Measurements from ENCODE around the gene STAT3. TPM values are rescaled to one million over a fixed set of nuclear protein-coding genes. Genes with fewer than 3 reads are reported as not detected.

Gene STAT3
- polyA plus RNA-seq, 2 of the 4 experiments (the other 2 are of a cell fraction) = 72.8 to 97.8 TPM

GRCh38 chr17:42359133-42359532 is 29.1 kb downstream of the STAT3 start:
- DNase-seq (ENCODE audit: low read depth in 1 of 2, low spot score in 1 of 2) (no peak), FAIRE-seq (no peak), ATAC-seq (no peak)
- no peak overlapping the region for H3K27ac ChIP-seq
- ChIA-PET POLR2A (no interaction called here), CTCF (interaction anchor here (0.8 to 2.4 kb wide), 12 partner anchors 11 to 168 kb away, joined by 3 to 15 read pairs (median 4); no protein-coding TSS in a partner anchor)
- WGBS (ENCODE audit: missing lambda C conversion rate) = 92% methylated on average over 7 of the region's 7 CpGs
- H3K9me3 ChIP-seq = no peaks in the 10 kb centered on the region
- TF ChIP-seq EHMT2 (IDR thresholded peaks at IDR 0.05; ENCODE audit: low read depth) = no peak
- TF ChIP-seq, protein P1, sequence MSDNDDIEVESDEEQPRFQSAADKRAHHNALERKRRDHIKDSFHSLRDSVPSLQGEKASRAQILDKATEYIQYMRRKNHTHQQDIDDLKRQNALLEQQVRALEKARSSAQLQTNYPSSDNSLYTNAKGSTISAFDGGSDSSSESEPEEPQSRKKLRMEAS (IDR thresholded peaks at IDR 0.05) = no peak
- no peak for TF ChIP-seq RFX5 (IDR thresholded peaks at IDR 0.05)
- no peak for TF ChIP-seq FOSL2 (IDR thresholded peaks at IDR 0.05)
- TF ChIP-seq FOSL2 (CRISPR knock-in tag; IDR thresholded peaks at IDR 0.05) = no peak
- TF ChIP-seq, protein P2, sequence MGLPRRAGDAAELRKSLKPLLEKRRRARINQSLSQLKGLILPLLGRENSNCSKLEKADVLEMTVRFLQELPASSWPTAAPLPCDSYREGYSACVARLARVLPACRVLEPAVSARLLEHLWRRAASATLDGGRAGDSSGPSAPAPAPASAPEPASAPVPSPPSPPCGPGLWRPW (IDR thresholded peaks at IDR 0.05) = no peak
- TF ChIP-seq ZFP36 (IDR thresholded peaks at IDR 0.05; ENCODE audit: borderline replicate concordance, partially characterized antibody) = no peak
- no peak for TF ChIP-seq USF2 (IDR thresholded peaks at IDR 0.05)
- TF ChIP-seq NFE2L2 (conservative IDR thresholded peaks at IDR 0.05; ENCODE audit: low read length) = no peak
- TF ChIP-seq CHD4 (IDR thresholded peaks at IDR 0.05; ENCODE audit: borderline replicate concordance) = no peak
- no peak for TF ChIP-seq NR3C1 (IDR thresholded peaks at IDR 0.05)
- TF ChIP-seq, protein P3, sequence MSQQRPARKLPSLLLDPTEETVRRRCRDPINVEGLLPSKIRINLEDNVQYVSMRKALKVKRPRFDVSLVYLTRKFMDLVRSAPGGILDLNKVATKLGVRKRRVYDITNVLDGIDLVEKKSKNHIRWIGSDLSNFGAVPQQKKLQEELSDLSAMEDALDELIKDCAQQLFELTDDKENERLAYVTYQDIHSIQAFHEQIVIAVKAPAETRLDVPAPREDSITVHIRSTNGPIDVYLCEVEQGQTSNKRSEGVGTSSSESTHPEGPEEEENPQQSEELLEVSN (IDR thresholded peaks at IDR 0.05; ENCODE audit: borderline replicate concordance, low read depth) = no peak
- TF ChIP-seq PHF8 (IDR thresholded peaks at IDR 0.05; ENCODE audit: borderline replicate concordance, low read depth) = no peak
- no peak for TF ChIP-seq TP53 (CRISPR knock-in tag; IDR thresholded peaks at IDR 0.05)
- no peak for TF ChIP-seq POLR2A (IDR thresholded peaks at IDR 0.05; ENCODE audit: low read length)
- TF ChIP-seq KDM5A (IDR thresholded peaks at IDR 0.05) = no peak
- TF ChIP-seq ESRRA (IDR thresholded peaks at IDR 0.05; ENCODE audit: borderline replicate concordance, low read length) = no peak
- no peak for TF ChIP-seq KDM1A (IDR thresholded peaks at IDR 0.05; ENCODE audit: low read depth)
- H3K4me2 ChIP-seq = no peak overlapping the region
- no peak overlapping the region for H3K4me3 ChIP-seq
- peaks cover 47% of the 10 kb centered on the region for H3K4me1 ChIP-seq

GRCh38 chr17:42358434-42358833 is 29.8 kb downstream of the STAT3 start:
- ChIA-PET CTCF (interaction anchor here (0.8 to 2.4 kb wide), 16 partner anchors 9 to 169 kb away, joined by 3 to 15 read pairs (median 4); partner anchors contain the start of gene STAT3), POLR2A (no interaction called here)
- WGBS (ENCODE audit: missing lambda C conversion rate) = 94% methylated on average over 1 of the region's 1 CpG
- TF ChIP-seq CEBPB (IDR thresholded peaks at IDR 0.05) (no peak), JUNB (IDR thresholded peaks at IDR 0.05) (no peak), ZFP36 (IDR thresholded peaks at IDR 0.05; ENCODE audit: borderline replicate concordance, partially characterized antibody) (no peak), ATOH8 (CRISPR knock-in tag; IDR thresholded peaks at IDR 0.05; ENCODE audit: low read depth) (no peak), FOSB (CRISPR knock-in tag; IDR thresholded peaks at IDR 0.05) (no peak), ESRRA (IDR thresholded peaks at IDR 0.05; ENCODE audit: borderline replicate concordance, low read length) (no peak), JUN (IDR thresholded peaks at IDR 0.05) (no peak), KDM5A (IDR thresholded peaks at IDR 0.05) (no peak), HOXB13 (CRISPR knock-in tag; IDR thresholded peaks at IDR 0.05; ENCODE audit: low read depth) (no peak), ZC3H11A (IDR thresholded peaks at IDR 0.05) (no peak), RNF2 (IDR thresholded peaks at IDR 0.05; ENCODE audit: borderline replicate concordance, low read depth) (no peak), PHF8 (IDR thresholded peaks at IDR 0.05; ENCODE audit: borderline replicate concordance, low read depth) (no peak), FOSL2 (IDR thresholded peaks at IDR 0.05) (no peak), FOSL2 (CRISPR knock-in tag; IDR thresholded peaks at IDR 0.05) (no peak), CBX8 (IDR thresholded peaks at IDR 0.05) (no peak), MAFK (IDR thresholded peaks at IDR 0.05; ENCODE audit: partially characterized antibody) (no peak), CHD4 (IDR thresholded peaks at IDR 0.05; ENCODE audit: borderline replicate concordance) (no peak), CTCF (IDR thresholded peaks at IDR 0.05) (no peak)
- H3K4me1 ChIP-seq = peaks cover 50% of the 10 kb centered on the region
- no peak overlapping the region for H3K4me2 ChIP-seq
- no peak for DNase-seq (ENCODE audit: low read depth in 1 of 2, low spot score in 1 of 2)
- H3K27ac ChIP-seq = 0 out of 6 replicates have a peak overlapping the region, but pooled peaks of 1 of the 2 experiments have one; percentile 3
- H3K9me3 ChIP-seq = no peaks in the 10 kb centered on the region
- ATAC-seq = no peak
- H3K4me3 ChIP-seq = no peak overlapping the region
- no peak for FAIRE-seq
